OCI-LY7 (cell line): ENCODE data around the gene PCBD2. TPM values are rescaled to one million over a fixed set of nuclear protein-coding genes. Genes with fewer than 3 reads are reported as not detected.

ENCODE experiments used
- BruUV-seq: library from RNA; stranded (reverse); fragments of 400-500 nt; replicated peaks from 2 replicates; lab custom pipeline; 2021; lab: Mats Ljungman, UMichigan
- CTCF ChIA-PET: fragments of 300-600 bp; sonication (Branson Sonifier 250); formaldehyde crosslinking; loops from one replicate; lab custom pipeline; 2022; ENCODE audit warnings: antibody characterized with exemption; ENCODE audit not compliant: unreplicated experiment; lab: Charles Lee
- POLR2A ChIA-PET: fragments of 300-600 bp; sonication (Branson Sonifier 250); formaldehyde crosslinking; loops from one replicate; lab custom pipeline; 2022; ENCODE audit warnings: antibody characterized with exemption; lab: Charles Lee
- DNase-seq: peaks from one replicate; pipeline ENCODE4 v3.0.0-alpha.2; 2015; ENCODE audit warnings: low spot score
- H2AFZ ChIP-seq: fragments of 200-600 bp; sonication (generic), shearing (Covaris generic); 2 replicates; pipeline ENCODE4 v1.6.1; 2014; ENCODE audit warnings: mild to moderate bottlenecking, antibody characterized with exemption, low read length, moderate library complexity
- H3K27ac ChIP-seq: fragments of 200-600 bp; sonication (generic); 2 replicates; pipeline ENCODE4 v1.5.1; 2014; ENCODE audit warnings: mixed run types, low read depth, mild to moderate bottlenecking, moderate library complexity, low read length, inconsistent platforms; ENCODE audit not compliant: poor library complexity, severe bottlenecking
- H3K36me3 ChIP-seq: fragments of 200-600 bp; sonication (generic); 2 replicates; pipeline ENCODE4 v1.6.1; 2014; ENCODE audit warnings: mild to moderate bottlenecking, antibody characterized with exemption, low read length, moderate library complexity, mixed read lengths; ENCODE audit not compliant: insufficient read depth
- H3K4me1 ChIP-seq: fragments of 200-600 bp; sonication (generic); 2 replicates; pipeline ENCODE4 v1.5.1; 2014; ENCODE audit warnings: mild to moderate bottlenecking, low read length; ENCODE audit not compliant: insufficient read depth, poor library complexity, severe bottlenecking
- H3K4me2 ChIP-seq: fragments of 200-600 bp; sonication (generic); 2 replicates; pipeline ENCODE4 v1.6.1; 2014; ENCODE audit warnings: mild to moderate bottlenecking, low read length
- H3K4me3 ChIP-seq: fragments of 200-600 bp; sonication (generic); 2 replicates; pipeline ENCODE4 v1.5.1; 2014; ENCODE audit warnings: mild to moderate bottlenecking, low read depth, low read length; ENCODE audit not compliant: poor library complexity, severe bottlenecking
- H3K79me2 ChIP-seq: fragments of 200-600 bp; sonication (generic); 2 replicates; pipeline ENCODE4 v1.6.1; 2016; ENCODE audit warnings: low read depth, mild to moderate bottlenecking, low read length, moderate library complexity, mixed read lengths; ENCODE audit not compliant: insufficient read depth
- H3K9me2 ChIP-seq: fragments of 200-600 bp; sonication (generic); 2 replicates; pipeline ENCODE4 v1.6.1; 2016; ENCODE audit warnings: mild to moderate bottlenecking, low read length, mixed read lengths; ENCODE audit not compliant: insufficient read depth
- H3K9me3 ChIP-seq: fragments of 200-600 bp; sonication (generic); 2 replicates; pipeline ENCODE4 v1.6.1; 2014; ENCODE audit warnings: mild to moderate bottlenecking, mixed run types, low read length, mixed read lengths
- H4K20me1 ChIP-seq: fragments of 200-600 bp; sonication (generic); 2 replicates; pipeline ENCODE4 v1.6.1; 2014; ENCODE audit warnings: mild to moderate bottlenecking, antibody characterized with exemption, low read length, moderate library complexity, mixed read lengths; ENCODE audit not compliant: insufficient read depth
- EZH2phosphoT487 ChIP-seq: fragments of 200-600 bp; sonication (generic); IDR thresholded peaks from 2 replicates; pipeline ENCODE4 v1.6.1; 2018; ENCODE audit warnings: low read depth, borderline replicate concordance, mild to moderate bottlenecking, mixed run types, antibody characterized with exemption, low read length, moderate library complexity, mixed read lengths
- intact Hi-C: fragments of 100-400 bp; cut with micrococcal nuclease; formaldehyde crosslinking; loops from one replicate; pipeline ENCODE4 v1.10.0; 2022; ENCODE audit not compliant: unreplicated experiment
- total RNA-seq, 2 experiments: library from RNA; depleted of rRNA in 1 of 2; stranded (reverse); fragments of >200 nt in 1 of 2; shearing (Covaris generic) in 1 of 2; gene quantifications; 2 replicates each; pipeline ENCODE4 v1.2.3, GENCODE V29; 2014 to 2022
- TF ChIP-seq, protein P1 (sequence below): fragments of 200-600 bp; sonication (generic); conservative IDR thresholded peaks from 2 replicates; pipeline ENCODE4 v1.5.1; 2014; ENCODE audit warnings: mild to moderate bottlenecking, antibody characterized with exemption, low read length, moderate library complexity, mixed read lengths

Gene PCBD2
- total RNA-seq, 2 experiments from 2014 or later = 12.2 to 34.3 TPM

DNA sequence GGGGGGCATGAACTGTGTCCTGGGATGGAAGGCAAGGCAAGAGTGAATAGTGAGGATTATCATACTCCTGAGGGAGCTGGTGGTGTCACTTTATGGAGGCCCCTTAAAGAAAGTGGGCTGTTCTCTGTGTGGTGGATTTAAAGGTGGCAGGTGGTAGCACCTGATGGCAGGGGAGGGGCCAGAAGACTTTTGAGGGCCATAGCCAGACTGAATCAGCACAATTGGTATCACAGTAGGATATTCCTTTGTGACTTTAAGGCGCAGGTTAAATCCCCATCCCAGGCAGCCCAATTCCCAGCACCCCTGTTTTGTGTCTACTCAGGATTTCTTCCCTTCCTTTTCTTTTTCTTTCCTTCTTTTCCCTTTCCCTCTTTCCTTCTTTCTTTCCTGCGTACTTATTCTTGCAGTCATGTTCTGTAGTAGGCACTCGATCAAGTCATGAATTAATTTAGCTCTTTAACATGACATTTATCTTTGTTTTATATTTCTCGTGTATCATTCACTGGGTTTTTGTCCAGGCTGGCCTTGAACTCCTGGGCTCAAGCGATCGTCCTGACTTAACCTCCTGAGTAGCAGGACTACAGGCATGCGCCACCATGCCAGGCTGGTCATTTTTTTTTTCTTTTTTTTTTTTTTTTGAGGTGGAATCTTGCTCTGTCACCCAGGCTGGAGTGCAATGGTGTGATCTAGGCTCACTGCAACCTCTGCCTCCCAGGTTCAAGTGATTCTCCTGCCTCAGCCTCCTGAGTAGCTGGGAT, 11.0 kb upstream of the PCBD2 start:
- Histone ChIP-seq H3K4me2 (no peak overlapping the region), H3K27ac (no peak overlapping the region), H3K4me3 (no peak overlapping the region), H4K20me1 (no peaks in the 10 kb centered on the region), H2AFZ (no peak overlapping the region), H3K9me3 (no peaks in the 10 kb centered on the region), H3K36me3 (peaks cover 61% of the 10 kb centered on the region), H3K9me2 (no peaks in the 10 kb centered on the region), H3K79me2 (peaks cover 7% of the 10 kb centered on the region; the same call in 1 of the 2 replicates), H3K4me1 (no peaks in the 10 kb centered on the region)
- ChIA-PET POLR2A (no interaction called here), CTCF (no interaction called here)
- intact Hi-C loops = no loop called here
- TF ChIP-seq, protein P1, sequence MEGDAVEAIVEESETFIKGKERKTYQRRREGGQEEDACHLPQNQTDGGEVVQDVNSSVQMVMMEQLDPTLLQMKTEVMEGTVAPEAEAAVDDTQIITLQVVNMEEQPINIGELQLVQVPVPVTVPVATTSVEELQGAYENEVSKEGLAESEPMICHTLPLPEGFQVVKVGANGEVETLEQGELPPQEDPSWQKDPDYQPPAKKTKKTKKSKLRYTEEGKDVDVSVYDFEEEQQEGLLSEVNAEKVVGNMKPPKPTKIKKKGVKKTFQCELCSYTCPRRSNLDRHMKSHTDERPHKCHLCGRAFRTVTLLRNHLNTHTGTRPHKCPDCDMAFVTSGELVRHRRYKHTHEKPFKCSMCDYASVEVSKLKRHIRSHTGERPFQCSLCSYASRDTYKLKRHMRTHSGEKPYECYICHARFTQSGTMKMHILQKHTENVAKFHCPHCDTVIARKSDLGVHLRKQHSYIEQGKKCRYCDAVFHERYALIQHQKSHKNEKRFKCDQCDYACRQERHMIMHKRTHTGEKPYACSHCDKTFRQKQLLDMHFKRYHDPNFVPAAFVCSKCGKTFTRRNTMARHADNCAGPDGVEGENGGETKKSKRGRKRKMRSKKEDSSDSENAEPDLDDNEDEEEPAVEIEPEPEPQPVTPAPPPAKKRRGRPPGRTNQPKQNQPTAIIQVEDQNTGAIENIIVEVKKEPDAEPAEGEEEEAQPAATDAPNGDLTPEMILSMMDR = no peak
- TF ChIP-seq EZH2phosphoT487 = no peak
- BruUV-seq = no TSS peak
- DNase-seq = no peak

DNA sequence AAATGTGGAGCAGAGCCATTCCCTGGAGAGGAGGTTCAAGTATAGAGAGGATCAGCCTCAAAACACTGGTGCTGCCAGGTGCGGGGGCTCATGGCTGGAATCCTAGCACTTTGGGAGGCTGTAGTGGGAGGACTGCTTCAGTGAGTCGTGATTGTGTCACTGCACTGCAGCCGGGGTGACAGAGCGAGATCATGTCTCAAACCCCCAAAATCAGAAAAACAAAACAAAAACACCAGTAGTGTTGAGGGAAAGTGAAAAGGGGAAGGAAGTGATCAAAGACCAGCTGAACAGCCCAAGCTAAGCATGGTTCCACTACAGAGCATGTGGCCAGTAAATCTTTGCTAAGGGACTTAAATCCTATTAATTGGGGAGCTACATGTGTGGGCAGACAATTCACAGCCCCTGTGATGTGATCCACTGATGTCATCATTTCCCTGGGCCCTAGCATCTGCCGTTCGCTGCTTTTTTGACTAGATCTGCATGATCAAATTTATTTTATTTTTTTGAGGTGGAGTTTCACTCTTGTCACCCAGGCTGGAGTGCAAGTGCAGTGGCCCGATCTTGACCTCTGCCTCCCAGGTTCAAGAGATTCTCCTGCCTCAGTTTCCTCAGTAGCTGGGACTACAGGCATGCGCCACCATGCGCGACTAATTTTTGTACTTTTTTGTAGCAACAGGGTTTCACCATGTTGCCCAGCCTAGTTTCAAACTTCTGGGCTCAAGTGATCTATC, 2.7 kb upstream of the PCBD2 start:
- no TSS peak for BruUV-seq
- Histone ChIP-seq H3K4me2 (peak overlapping the region; percentile 84), H3K79me2 (peaks cover 9% of the 10 kb centered on the region; the same call in 1 of the 2 replicates), H3K4me1 (peaks cover 41% of the 10 kb centered on the region), H3K4me3 (peak overlapping the region; percentile 25), H3K9me3 (no peaks in the 10 kb centered on the region), H3K9me2 (no peaks in the 10 kb centered on the region), H4K20me1 (no peaks in the 10 kb centered on the region), H3K36me3 (peaks cover 21% of the 10 kb centered on the region), H3K27ac (peak overlapping the region; percentile 93), H2AFZ (peak overlapping the region; percentile 60; the same call in 1 of the 2 replicates)
- TF ChIP-seq EZH2phosphoT487 = no peak
- TF ChIP-seq, protein P1 = no peak
- intact Hi-C loops = loop anchor here (10.0 kb wide), 1 partner anchor 377 kb away; the partner anchor contains the start of gene JADE2
- CTCF ChIA-PET = interaction anchor here (0.9 to 1.1 kb wide), 2 partner anchors 17 to 26 kb away, joined by 3 read pairs; no protein-coding TSS in a partner anchor
- POLR2A ChIA-PET = interaction anchor here (0.5 to 1.7 kb wide), 15 partner anchors 10 to 1963 kb away, joined by 3 to 5 read pairs (median 3); partner anchors contain the start of genes C5orf24 and TXNDC15
- DNase-seq = peak; percentile 82
